ENCODE measurements around the gene PIGR. TPM values are rescaled to one million over a fixed set of nuclear protein-coding genes. Genes with fewer than 3 reads are reported as not detected.

Gene PIGR
- total RNA-seq, 1 donor: not detected

DNA sequence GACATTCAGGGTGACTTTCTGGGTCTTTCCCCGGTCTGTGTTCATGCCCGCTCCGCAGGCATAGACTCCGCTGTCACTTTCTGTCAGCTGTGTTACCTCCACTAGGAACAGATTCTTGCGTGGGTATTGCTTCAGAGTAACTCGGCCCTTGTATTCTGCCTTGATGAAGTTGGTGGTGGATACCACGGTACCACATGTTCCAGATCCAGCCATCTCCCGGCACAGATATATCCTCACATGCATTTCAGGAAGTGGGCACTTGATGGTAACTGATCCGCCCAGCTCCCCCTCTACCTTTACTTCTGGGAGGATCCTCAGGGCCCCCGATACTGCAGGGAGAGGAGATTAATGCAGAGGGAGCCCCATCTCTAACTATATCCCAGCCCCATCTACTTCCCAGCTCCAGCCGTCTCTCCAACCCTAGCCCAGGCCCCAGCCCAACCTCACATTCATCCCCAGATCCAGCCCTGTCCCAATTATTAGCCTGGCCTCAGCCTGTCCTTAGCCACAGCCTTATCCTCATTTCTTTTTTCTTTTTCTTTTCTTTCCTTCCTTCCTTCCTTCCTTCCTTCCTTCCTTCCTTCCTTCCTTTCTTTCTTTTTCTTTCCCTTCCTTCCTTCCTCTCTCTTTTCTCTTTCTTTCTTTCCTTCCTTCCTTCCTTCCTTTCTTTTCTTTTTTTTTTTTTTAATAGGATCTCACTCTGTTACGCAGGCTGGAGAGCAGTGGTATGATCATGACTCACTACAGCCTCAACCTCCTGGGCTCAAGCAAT lies 32.3 kb downstream of the PIGR start:
- no peak for DNase-seq (ENCODE audit: low read depth)
- H3K4me3 ChIP-seq (ENCODE audit: low read depth, low read length): no peak overlapping the region
- no peak for TF ChIP-seq CTCF (IDR thresholded peaks at IDR 0.05; ENCODE audit: insufficient read depth, low read depth, low read length)

DNA sequence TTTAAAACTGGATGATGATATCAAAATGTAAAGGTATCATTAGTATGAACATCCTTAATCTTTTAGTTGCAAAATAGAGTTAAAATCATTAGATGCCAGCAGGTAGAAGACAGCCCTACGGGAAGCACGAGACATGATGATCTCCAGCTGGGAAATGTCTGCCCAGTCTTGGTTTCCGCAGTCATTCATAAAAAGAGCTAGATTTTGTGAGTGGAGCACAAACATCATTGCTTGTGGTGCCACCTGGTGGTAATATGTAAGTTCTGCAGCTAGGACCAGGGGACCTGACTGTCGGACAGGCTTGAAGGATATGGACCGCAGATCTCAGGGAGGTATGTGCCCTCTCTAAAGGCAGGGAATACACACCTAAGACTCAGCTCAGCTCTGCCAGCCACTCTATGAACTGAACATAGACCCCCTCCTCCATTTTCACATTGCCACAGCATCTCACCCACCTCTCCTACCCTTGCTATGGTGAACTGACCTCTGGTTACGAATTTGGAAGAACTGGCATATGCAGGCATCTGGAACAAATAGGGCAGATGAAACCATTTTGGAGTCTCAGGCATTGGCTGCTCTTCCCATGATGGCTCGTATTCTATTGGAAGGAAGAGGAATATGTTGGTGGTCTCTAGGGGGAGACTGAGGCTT lies 33.7 kb downstream of the PIGR start:
- H3K4me3 ChIP-seq (ENCODE audit: low read depth, low read length): no peak overlapping the region
- peak; percentile 80 for DNase-seq (ENCODE audit: low read depth)
- TF ChIP-seq CTCF (IDR thresholded peaks at IDR 0.05; ENCODE audit: insufficient read depth, low read depth, low read length): peak; percentile 83

DNA sequence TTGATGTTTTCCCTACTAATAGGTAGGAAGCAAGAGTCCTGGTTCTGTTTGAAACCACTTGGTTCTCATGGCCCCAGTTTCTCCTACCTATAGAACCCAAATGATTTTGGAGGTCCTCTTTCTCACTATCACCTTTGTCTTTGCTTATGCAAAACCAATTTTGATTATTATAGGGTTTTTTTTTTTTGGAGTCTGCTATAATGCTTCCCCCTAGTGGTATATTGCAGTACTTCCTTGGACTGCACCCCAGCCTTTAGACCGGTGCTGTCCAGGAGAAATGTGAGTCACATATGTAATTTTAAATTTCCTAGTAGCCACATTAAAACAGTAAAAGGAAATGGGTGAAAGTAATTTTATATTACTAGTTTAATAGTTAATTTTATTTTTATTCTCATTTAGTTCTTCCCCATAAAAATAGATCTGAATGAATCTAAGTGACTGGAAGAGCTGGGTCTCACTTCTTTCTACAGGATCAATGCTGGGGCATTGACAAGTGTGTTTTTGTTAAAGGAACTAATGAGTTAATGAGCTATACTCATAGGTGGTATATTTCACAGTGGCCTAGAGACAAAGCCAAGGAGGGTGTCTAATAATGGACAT lies 35.1 kb downstream of the PIGR start:
- TF ChIP-seq CTCF (IDR thresholded peaks at IDR 0.05; ENCODE audit: insufficient read depth, low read depth, low read length): peak; percentile 76
- no peak overlapping the region for H3K4me3 ChIP-seq (ENCODE audit: low read depth, low read length)
- peak; percentile 75 for DNase-seq (ENCODE audit: low read depth)

DNA sequence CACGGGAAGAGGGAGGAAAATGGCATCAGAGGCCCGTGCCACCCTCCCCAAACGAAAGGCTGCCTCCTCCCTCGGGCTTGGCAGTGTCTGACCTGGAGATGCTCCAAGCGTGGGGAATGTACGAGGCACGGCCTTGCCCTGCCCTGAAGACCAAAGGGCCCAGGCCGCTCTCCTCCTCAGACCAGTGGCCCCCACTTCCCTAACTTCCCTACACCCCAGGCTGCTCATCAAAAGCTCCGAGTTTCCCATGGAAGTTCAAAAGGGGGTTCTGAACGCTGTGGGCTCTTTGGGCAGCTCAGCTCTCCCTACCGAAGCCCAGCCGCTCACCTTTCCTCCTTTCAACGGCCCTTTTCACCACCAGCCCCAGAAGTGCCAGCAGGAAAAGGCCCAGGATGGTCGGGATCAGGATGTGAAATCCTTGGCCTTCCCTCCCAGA lies 36.4 kb downstream of the PIGR start:
- H3K4me3 ChIP-seq (ENCODE audit: low read depth, low read length): peak overlapping the region; percentile 59
- no peak for DNase-seq (ENCODE audit: low read depth)
- no peak for TF ChIP-seq CTCF (IDR thresholded peaks at IDR 0.05; ENCODE audit: insufficient read depth, low read depth, low read length)

DNA sequence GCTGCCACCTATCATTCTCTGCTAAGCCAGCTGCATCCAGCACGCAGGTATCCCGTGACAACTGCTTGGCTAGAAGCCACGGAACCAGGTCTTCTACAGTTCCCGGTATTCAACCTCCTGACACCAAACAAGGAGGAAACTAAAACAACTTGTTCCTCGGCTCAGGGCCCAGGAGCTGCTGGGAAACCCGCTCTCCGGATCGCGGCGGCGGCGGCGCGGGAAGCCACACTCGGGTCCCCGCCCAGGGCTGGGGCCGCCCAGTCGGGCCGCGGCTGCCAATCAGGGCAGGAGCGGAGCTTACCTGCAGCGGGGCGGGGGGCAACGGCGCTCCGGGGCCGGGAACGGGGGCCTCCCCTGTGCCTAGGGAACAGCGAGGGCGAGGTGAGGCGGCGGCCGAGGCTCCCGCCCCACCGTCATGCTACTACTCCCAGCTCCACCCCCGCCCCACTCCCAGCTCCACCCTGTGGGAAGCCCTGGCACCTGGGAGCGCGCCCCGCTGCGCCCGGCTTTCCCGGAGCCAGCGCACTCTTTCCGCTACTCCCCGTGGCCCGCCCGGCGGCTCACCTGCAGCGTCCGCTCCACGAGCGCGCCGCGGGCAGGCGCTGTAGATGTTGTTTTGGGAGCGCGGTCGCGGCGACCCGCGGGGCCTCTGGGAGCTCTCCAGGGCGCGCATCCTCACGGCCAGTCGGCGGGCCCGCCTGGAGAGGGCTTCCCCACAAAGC lies 36.9 kb downstream of the PIGR start:
- peak overlapping the region; percentile 59 for H3K4me3 ChIP-seq (ENCODE audit: low read depth, low read length)
- DNase-seq (ENCODE audit: low read depth): peak; percentile 49
- no peak for TF ChIP-seq CTCF (IDR thresholded peaks at IDR 0.05; ENCODE audit: insufficient read depth, low read depth, low read length)

DNA sequence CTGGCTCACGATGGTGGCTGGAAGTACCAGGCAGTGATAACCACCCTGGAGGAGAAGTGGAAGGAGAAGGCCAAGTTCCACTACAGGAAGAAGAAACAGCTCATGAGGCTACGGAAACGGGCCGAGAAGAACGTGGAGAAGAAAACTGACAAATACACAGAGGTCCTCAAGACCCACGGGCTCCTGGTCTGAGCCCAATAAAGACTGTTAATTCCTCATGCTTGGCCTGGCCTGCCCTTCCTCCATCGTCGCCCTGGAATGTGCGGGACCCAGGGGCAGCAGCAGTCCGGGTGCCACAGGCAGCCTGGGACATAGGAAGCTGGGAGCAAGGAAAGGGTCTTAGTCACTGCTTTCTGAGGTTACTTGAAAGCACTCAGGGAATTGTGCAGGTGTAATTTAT lies 38.2 kb downstream of the PIGR start:
- no peak for TF ChIP-seq CTCF (IDR thresholded peaks at IDR 0.05; ENCODE audit: insufficient read depth, low read depth, low read length)
- no peak for DNase-seq (ENCODE audit: low read depth)

More for the DNA sequence above, 38.2 kb downstream of the PIGR start:
- H3K4me3 ChIP-seq (ENCODE audit: low read depth, low read length): no peak overlapping the region

Measured in fibroblast of villous mesenchyme (primary cell).